Stimulated activated CD8-positive, alpha-beta memory T cell treated with anti-CD3 and anti-CD28 coated beads, Interleukin-4, amount 100 ng/mL, for 4 hours (primary cell): ENCODE results near the gene TMED9.
"Not testable (repeated sequence)": the region's sequence is repeated elsewhere in the genome, so short reads cannot be mapped to it uniquely, and the experiment has no call there.

Experiments
- DNase-seq, 2 donors: peaks; one replicate each; pipeline ENCODE4 v3.0.0-alpha.2; 2020; ENCODE audit warnings: low read depth in 2 of 2, low spot score in 1 of 2

The TMED9 gene

DNA sequence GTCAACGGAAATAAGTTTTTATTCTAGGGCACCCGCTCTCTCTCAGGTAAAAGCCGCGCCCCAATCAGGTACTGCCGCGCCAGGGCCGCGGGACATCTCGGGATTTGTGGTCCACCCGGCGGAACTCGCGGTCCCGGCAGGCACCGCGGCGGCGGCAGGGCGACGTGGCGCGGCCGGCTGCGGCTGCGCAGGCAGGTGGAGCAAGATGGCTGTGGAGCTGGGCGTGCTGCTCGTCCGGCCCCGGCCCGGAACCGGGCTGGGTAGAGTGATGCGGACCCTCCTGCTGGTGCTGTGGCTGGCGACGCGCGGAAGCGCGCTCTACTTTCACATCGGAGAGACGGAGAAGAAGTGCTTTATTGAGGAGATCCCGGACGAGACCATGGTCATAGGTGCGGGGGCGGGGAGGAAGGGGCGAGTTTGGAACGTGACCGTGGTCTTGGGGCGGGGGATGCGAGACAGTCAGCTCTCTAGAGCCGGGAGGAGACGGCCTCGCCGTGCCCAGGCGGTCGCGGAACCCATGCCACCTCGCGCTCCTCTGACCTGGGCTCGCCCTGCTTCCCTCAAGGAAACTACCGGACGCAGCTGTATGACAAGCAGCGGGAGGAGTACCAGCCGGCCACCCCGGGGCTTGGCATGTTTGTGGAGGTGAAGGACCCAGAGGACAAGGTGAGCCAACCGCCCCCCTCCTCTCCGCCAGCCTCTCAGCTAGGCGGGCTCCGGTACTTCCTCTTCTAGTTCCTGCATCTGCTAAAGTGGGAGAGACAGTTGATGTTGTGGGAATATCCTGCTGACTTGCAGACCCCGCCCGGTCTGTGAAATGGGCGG is at the start of gene TMED9:
TMED9 (plus strand) TSS at position 194 of the 825 bp plus-strand sequence; CDS start at position 206, 12 bp downstream.
- DNase-seq, result peak; percentile 63 to 82

DNA sequence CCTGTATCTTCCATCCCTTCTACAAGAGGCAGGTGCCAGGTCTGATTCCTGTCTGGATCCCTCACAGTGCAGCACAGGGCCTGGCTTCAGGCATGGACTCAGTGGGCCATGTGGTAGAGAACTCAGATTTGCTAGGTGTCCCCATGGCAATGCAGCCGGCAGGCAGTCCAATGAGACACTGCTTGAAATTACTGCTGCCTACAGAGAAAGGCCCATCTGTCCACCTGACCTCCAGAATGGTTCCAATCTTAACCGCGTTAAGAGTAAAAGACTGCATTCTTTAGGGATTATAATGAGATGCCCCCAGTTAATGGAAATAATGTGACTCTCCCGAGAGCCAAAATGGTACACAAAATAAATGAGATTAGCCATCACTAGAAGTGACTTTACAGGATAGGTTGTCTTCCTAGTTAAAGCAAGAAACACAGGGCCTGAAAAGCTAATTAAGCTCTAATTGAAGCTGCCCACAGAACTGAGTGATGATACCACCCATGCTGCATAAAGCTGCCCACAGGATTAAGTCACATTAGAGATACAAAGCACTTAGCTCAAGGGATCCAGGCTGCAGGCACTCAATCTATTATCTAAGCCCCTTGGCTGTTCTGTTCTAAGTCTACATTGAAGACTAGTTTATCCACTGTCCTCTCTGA is 49.1 kb upstream of the TMED9 start:
- no peak for DNase-seq

DNA sequence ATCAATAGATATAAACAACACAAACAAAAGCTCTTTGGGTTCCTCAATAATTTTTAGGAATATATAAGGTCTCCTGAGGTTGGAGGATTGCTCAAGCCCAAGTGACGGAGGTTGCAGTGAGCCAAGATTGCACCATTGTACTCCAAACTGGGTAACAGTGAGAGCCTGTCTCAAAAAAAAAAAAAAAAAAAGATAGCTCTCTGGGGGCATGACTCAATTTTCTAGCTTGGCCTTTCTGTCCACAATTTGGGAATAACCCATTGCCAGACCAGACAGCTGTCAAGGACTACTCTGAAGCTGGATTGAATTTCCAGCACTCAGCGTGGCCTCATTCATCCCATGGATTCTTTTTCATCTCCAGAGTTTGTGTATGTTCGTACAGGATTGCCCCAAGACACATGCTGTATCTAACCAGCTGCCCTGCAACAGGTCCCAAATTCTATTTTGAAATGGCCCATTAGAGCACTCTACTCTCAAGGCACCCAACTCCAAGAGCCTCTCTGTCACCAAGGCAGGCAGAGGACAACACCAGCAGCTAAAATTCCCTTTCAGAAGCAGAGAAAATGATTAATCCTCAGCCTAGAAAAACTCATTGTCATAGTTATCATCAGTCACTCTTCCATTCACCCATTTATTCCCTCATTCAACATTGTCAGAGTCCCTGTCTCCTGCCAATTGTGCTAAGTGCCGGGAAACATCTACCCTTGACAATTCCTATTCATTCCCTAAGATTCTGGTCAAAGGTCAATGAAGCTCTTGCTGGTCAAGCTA is 46.3 kb upstream of the TMED9 start:
- no peak for DNase-seq

DNA sequence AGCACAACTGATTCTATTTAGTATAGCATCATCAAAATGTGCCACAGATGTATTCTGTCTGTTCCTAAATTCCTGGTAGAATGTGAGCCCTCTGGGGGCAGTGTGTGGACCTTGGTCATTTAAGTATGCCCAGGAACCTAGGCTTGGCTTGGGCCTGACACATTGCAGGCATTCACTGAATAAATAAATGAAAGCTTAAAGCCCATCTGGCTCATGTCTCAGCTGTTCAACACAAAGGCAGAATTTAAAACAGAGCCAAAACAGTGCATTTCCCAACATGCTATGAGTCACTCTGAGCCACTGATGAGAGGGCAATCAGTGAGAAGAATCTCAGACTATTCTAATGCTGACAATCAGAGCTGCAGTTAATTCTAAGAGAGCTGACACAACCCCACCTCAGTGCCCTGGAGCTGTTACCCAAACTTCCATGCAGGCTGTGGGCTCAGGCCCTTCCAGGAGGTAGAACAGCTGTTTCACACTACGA is 45.7 kb upstream of the TMED9 start:
- no peak for DNase-seq

DNA sequence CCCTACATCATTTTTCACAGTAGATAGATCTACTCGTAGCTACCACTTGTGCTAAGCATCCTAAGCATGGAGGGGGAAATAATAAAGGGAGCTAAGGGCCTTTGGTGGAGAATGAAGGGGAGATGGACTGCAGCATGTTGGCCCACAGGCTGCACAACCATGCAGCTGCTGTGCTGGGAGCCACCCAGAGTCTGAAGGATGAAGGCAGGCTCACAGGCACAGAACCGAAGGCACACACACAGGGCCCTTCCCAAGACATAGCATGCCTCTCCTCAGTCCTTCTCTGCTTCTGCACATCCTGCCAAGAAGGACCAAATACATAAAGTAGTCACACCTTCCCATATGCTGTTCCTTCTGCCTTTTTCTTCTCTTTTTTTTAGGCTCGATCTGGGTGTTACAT is 44.3 kb upstream of the TMED9 start:
- no peak for DNase-seq

DNA sequence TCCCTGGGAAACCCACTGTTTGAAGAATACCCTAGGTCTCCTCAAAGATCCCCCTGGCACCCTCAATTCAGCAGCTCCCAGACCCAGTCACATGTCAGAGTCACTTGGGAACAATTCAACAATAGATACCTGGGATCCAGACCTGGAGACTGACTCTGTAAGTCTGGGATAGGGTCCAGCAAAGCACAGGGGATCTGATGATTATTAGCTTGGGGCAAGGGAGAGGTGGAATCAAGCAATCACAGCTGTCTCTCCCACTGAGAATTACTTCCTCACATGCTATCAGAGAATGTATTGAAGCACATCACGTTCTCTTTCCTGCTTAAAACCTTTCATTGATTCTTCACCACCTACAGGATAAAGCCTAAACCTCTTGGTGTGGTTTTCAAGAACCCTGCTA is 43.5 kb upstream of the TMED9 start:
- DNase-seq, result no peak

DNA sequence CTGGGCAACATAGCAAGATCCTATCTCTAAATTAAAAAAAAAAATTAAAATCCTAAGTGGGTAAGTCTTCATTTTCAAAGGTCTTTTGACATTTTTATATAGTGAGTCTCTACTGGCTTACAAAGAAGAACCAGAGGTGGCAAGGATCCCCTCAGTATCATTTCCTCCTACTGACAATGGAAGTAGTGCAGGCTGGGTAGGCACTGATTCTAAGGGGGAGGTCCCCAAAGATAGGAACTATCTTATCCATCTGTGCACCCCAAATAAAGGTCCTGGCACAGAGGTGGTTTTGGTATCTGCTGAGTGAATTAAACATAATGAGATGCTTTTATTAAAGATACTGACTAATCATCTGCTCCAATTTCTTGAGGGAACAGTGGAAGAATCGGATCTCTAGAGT is 41.9 kb upstream of the TMED9 start:
- no peak for DNase-seq

DNA sequence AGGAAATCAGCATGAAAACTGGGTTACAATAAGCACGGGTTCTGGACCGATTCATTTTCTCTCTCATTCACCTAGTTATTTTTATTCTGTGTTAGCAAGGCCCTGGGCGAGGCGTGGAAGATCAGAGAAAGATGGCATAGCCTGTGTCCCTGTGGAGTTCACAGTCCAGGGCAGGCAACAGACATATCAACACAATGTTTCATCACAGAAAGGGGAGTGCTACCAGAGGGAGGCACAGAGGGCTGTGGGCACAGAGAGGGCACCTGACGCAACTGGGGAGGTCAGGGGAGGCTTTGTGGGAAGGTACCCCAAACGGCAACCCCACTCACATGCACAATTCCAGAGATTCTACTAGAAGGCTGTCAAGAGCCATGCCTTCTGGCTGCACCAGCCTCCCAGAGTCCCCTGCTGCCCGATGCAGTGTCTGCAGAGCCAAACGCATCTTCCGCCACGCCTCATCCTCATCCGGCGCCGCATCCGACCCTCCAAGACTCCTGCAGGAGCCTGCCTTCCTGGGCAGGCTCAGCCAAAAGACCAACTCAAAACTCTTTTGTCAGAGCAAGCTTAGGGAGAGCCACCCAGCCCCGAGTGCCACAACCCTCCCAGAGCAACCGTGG is 39.1 kb upstream of the TMED9 start:
- no peak for DNase-seq

DNA sequence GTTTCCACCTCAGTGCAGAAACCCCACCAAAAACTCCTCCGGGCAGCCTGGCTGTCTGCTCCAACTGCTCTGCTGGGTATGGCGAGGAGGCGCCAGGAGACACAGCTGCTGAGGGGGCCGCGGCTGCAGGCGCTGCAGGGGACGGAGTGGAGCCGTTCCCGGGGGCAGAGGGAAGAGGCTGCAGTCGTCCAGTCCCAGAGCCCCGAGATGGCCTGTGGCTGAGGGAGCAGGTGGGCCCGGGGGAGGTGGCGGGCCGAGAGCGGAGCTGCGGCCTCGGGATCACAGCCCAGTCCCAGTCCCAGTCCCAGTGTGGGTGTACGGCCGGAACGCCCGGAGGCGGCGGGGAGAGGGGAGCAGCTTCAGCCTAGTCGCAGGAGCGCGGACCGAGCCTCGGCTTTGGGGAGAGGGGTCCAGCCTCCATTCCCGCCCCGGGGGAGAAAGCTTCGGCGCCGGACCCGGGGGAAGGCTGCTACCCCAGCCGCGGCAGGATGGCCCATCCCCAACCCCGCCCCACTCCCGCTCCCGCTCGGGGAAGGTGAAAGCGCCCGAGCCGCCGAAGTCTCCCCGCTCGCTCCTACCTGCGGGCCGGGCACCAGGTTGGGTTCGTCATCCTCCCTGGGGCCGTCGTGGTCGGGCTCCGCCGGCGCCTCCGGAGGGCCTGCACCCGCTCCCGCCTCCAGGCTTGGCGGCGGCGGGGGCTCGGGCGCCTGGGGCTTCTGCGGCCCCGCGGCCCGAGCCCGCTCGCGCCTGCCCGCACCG is 38.2 kb upstream of the TMED9 start:
- DNase-seq, result peak; percentile 14

DNA sequence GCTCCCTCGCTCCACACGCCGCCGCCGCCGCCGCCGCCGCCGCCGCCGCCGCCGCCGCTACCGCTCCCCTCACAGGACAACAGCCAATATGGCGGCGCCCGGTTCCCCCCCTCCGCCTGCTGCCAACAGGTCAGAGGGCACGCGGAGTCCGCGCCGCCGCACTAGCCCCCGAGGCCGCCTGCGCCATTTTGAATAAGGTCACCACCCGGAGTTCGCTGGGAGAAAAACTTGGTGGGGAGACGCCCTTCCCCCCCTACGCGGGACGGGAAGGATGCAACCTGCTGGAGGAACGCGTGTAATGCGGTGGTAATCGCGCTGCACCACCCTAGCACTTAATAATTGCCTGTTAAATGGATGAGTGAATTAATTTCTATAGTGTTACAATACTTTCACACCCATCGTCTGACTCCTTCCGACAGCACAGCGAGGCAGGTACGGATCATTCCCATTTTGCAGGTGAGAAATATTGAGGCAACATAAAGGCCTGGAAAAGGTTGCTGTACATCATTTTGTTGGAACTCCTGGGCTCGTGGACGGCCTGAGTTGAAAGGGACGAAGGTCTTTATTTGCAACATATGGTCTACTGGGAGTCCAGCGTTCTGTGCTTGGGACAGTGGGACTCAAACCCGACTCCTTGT is 37.4 kb upstream of the TMED9 start, which contains the start of gene FAM193B:
FAM193B (minus strand) TSS at position 90 of the 638 bp plus-strand sequence. CDS start 105 bp downstream, outside the sequence.
- peak; percentile 87 to 91 for DNase-seq

DNA sequence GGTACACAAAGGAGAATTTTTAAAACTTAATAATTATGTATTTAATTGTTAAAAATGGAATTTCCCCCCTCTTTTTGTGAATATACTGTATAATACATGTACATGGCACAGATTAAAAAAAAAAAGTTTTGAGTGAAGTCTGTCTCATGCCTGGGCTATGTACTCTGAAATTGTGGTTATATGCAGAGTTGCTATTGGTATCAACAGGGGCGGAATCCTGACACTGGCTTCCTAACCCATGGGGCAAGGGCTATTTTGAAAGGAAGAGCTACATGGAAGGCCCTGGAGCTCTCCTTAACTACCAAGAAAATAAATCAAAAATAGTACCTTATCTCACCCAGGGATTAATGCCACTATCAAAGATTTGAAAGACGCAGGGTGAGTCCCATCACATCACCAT is 36.8 kb upstream of the TMED9 start:
- no peak for DNase-seq

DNA sequence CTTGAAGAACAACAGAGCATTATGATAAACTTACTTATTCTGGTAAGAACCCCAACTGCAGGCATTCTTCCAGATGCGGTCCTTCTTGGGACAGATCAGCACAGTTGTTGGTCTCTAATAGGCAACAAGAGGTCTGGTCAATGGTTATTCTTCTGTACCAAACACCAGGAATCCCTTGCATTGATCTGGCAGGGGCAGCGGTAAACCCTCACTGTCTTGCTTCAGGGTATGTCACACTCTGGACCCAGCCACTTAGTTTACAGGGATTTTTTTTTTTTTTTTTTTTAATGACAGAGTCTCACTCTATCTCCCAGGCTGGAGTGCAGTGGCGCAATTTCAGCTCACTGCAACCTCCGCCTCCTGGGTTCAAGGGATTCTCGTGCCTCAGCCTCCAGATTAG is 36.3 kb upstream of the TMED9 start:
- no peak for DNase-seq

DNA sequence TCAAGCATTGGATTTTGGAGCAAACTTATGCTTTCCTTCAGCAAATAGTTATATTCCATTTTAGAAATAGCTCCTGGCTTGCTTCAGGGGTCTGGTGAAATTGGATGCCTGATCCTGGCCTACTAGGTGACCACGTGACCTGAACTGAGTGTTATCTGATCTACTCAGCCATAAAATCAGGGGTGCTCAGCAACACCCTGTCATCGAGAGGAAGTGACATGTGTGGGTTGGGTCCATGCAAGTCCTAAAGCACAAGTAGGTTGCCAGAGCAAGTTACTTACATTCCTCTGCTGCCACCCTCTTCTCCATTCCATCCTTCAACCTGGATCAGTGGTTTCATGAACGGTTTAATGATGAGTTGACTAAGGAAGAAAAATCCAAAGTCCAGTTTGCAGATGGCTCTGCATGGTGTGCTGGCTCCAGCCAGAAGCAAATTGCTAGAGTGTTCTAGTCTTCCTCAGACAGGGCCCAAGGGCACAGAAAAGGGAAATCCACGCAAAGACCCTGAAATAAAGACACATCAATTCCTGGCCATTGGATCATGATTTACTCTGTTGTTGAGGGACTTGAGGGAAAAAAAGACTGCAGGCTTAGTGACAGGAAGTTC is 34.9 kb upstream of the TMED9 start:
- no peak for DNase-seq

DNA sequence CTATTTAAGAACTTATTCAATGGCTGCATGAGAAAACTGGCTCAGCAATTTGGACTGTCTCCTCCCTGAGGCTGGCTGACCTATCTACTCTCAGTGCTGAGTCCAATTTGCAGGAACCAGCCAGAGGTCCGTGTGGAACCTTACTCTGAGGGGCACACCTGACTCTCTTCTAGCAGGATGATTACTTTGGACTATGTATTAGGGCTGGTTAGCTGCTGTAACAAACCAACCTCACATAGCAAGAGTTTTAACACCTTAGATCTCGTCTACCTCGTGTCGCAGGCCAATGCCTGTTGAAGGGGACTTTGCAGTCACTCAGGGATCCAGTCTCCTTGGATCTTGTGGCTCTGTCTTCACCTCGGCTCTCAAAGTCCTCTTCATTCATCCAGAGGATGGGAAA is 34.2 kb upstream of the TMED9 start:
- DNase-seq, result no peak

DNA sequence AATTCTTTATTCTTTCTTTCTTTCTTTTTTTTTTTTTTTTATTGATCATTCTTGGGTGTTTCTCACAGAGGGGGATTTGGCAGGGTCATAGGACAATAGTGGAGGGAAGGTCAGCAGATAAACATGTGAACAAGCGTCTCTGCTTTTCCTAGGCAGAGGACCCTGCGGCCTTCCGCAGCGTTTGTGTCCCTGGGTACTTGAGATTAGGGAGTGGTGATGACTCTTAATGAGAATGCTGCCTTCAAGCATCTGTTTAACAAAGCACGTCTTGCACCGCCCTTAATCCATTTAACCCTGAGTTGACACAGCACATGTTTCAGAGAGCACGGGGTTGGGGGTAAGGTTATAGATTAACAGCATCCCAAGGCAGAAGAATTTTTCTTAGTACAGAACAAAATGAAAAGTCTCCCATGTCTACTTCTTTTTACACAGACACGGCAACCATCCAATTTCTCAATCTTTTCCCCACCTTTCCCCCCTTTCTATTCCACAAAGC is 32.5 kb upstream of the TMED9 start:
- not testable (repeated sequence) for DNase-seq

DNA sequence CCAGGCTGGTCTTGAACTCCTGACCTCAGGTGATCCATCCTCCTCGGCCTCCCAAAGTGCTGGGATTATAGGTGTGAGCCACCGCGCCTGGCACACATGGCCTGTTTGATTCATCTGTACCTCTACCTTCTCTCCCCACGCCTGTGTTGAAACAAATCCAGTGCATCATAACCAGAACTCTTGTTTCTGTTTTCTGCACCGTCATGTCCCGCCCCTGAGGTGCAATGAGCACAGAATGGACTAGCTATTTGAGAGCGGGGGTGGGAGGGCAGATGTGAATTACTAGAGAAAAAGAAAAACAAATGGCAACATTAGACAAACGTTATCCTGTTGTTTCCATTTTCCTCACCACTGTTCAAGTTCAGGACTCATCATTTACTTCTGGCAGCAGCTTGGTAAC is 27.0 kb upstream of the TMED9 start:
- no peak for DNase-seq

DNA sequence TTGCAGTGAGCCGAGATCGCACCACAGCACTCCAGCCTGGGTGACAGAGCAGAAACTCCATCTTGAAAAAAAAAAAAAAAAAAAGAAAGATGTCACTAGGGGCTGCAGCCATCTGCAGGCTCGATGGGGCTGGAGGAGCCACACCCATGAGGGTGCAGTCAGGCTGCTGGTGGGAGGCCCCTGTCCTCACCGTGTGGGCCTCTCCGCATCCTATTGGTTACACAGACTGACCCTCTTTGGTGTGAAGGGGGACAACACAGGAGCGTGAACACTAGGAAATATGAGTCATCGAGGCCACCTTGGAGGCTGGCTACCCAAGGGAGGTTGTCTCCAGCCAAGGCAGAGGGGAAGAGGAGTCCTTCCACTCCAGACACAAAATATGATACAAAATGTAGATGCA is 23.7 kb upstream of the TMED9 start:
- DNase-seq, result no peak

DNA sequence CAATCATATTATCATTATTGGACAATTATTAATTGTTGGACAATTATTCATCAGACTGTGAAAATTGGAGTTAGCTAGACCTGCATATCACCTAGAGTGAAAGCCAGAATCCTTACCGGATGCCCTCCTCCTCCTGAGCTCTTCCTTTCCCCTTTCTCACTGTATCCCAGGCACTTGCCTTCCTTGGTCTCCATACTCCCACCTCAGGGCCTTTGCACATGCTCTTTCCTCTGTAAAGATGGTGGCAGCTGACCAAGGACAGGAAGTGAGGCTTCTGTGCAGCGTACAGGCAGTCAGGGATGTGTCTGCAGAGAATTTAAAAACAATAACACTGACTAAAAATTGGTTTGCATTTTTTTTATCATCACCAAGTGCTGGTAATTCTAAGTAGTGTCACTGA is 22.1 kb upstream of the TMED9 start:
- DNase-seq, result no peak

DNA sequence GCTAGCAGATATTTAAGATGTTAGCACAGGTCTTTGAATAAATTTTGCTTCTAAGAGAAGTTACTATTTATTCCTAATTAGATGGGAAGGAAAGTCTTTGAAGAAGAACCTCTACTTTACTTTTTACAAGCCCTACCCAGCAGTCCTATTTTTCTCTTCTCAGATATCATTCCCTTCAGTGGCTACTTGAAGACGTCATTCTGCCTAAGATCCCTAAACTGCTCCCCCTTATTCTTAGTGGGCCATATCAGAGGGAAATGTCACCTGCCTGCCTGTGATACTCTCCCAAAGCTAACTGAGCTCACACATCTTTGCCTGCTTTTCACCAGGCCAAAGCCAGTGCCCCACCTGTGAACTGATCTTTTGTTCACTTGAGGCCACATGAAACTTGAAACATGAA is 16.5 kb upstream of the TMED9 start:
- DNase-seq, result no peak
